KMS-11 (cell line): Measurements from ENCODE around the gene ALDH3B1.

Experiments
- H2AFZ ChIP-seq: fragments of 200-600 bp; sonication (generic); 2 replicates; pipeline ENCODE4 v1.6.1; 2016; ENCODE audit warnings: antibody characterized with exemption, mixed run types, low read depth
- H3K27ac ChIP-seq: fragments of 200-600 bp; sonication (generic); 2 replicates; pipeline ENCODE4 v1.6.1; 2016; ENCODE audit warnings: mild to moderate bottlenecking, mixed run types
- H3K27me3 ChIP-seq: fragments of 200-600 bp; sonication (generic); 2 replicates; pipeline ENCODE4 v1.6.1; 2017; ENCODE audit warnings: mild to moderate bottlenecking, low read depth, mixed run types, moderate library complexity; ENCODE audit not compliant: insufficient read depth
- H3K36me3 ChIP-seq: fragments of 200-600 bp; sonication (generic); 2 replicates; pipeline ENCODE4 v1.6.1; 2017; ENCODE audit warnings: mild to moderate bottlenecking, mixed run types; ENCODE audit not compliant: insufficient read depth
- H3K4me1 ChIP-seq: fragments of 200-600 bp; sonication (generic); 2 replicates; pipeline ENCODE4 v1.6.1; 2016; ENCODE audit warnings: mild to moderate bottlenecking, low read depth, mixed run types; ENCODE audit not compliant: poor library complexity, severe bottlenecking
- H3K4me2 ChIP-seq: fragments of 200-600 bp; sonication (generic); 2 replicates; pipeline ENCODE4 v1.7.0; 2016; ENCODE audit warnings: mild to moderate bottlenecking, mixed run types
- H3K4me3 ChIP-seq: fragments of 200-600 bp; sonication (generic); IDR thresholded peaks from 2 replicates; pipeline ENCODE4 v1.6.1; 2017; ENCODE audit warnings: low read depth, low read length, mixed read lengths; ENCODE audit not compliant: insufficient read depth
- H3K79me2 ChIP-seq: fragments of 200-600 bp; sonication (generic); 2 replicates; pipeline ENCODE4 v1.6.1; 2016; ENCODE audit warnings: low read depth, mixed run types; ENCODE audit not compliant: insufficient read depth
- H3K9ac ChIP-seq: fragments of 200-600 bp; sonication (generic); 2 replicates; pipeline ENCODE4 v1.6.1; 2016; ENCODE audit warnings: mild to moderate bottlenecking, mixed run types
- H4K20me1 ChIP-seq: fragments of 200-600 bp; sonication (generic); 2 replicates; pipeline ENCODE4 v1.6.1; 2016; ENCODE audit warnings: mild to moderate bottlenecking, mixed run types; ENCODE audit not compliant: insufficient read depth
- TF ChIP-seq, protein P1 (sequence below): fragments of 200-600 bp; sonication (generic); conservative IDR thresholded peaks from 2 replicates; pipeline ENCODE4 v1.6.1; 2017; ENCODE audit warnings: low read depth, mild to moderate bottlenecking, antibody characterized with exemption, low read length, moderate library complexity, mixed read lengths

Gene ALDH3B1

DNA sequence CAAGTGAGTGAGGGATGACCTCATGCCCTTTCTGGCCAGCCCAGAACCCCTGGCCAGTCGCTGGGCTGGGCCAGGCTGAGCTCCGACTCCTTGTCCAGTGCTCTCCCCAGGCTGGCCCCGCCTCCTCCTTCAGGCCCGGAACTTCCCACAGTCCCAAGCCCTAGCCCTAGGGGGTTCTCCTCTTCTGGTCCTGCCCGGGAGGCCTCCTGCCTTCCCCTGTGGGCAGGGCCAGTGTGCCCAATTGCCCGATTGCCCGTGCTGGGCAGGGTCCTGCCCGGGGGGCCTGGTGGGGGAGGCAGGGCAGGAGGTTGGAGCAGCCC is 32.9 kb downstream of the ALDH3B1 start:
- no peaks in the 10 kb centered on the region for H3K36me3 ChIP-seq
- no peak overlapping the region for H2AFZ ChIP-seq
- H3K27ac ChIP-seq: no peak overlapping the region
- H3K27me3 ChIP-seq: no peaks in the 10 kb centered on the region
- no peak overlapping the region for H3K9ac ChIP-seq
- H4K20me1 ChIP-seq: no peaks in the 10 kb centered on the region
- TF ChIP-seq, protein P1, sequence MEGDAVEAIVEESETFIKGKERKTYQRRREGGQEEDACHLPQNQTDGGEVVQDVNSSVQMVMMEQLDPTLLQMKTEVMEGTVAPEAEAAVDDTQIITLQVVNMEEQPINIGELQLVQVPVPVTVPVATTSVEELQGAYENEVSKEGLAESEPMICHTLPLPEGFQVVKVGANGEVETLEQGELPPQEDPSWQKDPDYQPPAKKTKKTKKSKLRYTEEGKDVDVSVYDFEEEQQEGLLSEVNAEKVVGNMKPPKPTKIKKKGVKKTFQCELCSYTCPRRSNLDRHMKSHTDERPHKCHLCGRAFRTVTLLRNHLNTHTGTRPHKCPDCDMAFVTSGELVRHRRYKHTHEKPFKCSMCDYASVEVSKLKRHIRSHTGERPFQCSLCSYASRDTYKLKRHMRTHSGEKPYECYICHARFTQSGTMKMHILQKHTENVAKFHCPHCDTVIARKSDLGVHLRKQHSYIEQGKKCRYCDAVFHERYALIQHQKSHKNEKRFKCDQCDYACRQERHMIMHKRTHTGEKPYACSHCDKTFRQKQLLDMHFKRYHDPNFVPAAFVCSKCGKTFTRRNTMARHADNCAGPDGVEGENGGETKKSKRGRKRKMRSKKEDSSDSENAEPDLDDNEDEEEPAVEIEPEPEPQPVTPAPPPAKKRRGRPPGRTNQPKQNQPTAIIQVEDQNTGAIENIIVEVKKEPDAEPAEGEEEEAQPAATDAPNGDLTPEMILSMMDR: no peak
- no peak overlapping the region for H3K4me3 ChIP-seq
- H3K4me1 ChIP-seq: peaks cover 32% of the 10 kb centered on the region
- H3K4me2 ChIP-seq: no peak overlapping the region
- peaks cover 12% of the 10 kb centered on the region; the same call in 1 of the 2 replicates for H3K79me2 ChIP-seq

DNA sequence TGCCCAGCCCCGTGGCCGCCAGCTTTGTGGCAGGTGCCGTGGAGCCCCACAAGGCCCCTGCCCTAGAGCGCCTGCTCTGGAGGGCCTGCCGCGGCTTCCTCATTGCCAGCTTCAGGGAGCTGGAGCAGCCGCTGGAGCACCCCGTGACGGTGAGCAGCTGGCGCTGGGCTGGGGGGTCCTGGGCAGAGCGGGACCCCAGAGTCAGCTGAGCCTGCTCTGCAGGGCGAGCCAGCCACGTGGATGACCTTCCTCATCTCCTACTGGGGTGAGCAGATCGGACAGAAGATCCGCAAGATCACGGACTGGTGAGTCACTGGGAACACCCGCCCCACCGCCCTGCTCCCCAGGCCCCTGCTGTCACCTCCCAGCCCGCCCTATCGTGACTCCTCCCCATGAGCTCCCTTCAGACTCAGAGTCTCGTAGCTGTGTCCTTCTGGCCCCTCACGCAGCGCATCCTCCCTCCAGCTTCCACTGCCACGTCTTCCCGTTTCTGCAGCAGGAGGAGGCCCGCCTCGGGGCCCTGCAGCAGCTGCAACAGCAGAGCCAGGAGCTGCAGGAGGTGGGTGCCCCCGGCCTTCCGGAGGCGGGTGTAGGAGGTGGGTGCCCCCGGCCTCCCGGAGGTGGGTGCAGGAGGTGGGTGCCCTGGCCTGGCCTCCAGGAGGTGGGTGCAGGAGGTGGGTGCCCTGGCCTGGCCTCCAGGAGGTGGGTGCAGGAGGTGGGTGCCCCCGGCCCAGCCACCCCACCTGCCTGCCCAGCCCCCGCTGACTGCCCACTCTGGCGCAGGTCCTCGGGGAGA is 33.4 kb downstream of the ALDH3B1 start:
- Histone ChIP-seq H3K4me3 (no peak overlapping the region), H3K27me3 (no peaks in the 10 kb centered on the region), H4K20me1 (no peaks in the 10 kb centered on the region), H3K9ac (no peak overlapping the region), H2AFZ (no peak overlapping the region), H3K36me3 (no peaks in the 10 kb centered on the region), H3K4me2 (no peak overlapping the region), H3K27ac (no peak overlapping the region), H3K79me2 (peaks cover 12% of the 10 kb centered on the region; the same call in 1 of the 2 replicates), H3K4me1 (peaks cover 27% of the 10 kb centered on the region)
- TF ChIP-seq, protein P1: no peak

DNA sequence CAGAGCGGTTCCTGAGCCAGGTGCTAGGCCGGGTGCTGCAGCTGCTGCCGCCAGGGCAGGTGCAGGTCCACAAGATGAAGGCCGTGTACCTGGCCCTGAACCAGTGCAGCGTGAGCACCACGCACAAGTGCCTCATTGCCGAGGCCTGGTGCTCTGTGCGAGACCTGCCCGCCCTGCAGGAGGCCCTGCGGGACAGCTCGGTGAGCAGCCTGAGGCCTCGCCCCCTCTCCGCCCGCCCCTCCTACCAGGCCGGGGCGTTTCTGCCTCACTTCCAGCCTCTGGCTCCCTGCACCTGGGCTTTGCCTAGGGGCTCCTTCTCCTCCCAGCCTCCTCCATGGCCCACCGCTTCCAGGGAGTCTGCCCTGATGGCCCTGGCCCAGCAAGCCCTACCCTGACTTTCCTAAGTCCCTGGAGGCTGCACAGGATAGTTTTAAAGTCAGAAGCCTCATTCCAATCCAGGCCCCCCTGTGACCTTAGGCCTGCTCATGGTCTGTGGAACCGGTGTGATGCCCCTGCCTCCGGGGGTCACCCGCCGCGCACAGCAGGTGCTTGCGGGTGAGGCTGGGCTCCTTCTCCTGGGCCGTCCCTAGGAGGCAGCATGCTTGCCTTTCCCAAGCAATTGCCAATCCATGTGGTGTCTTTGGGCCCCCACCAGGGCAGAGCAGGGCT is 34.2 kb downstream of the ALDH3B1 start:
- no peaks in the 10 kb centered on the region for H3K27me3 ChIP-seq
- H3K4me2 ChIP-seq: no peak overlapping the region
- no peak overlapping the region for H3K27ac ChIP-seq
- H3K79me2 ChIP-seq: peaks cover 10% of the 10 kb centered on the region; the same call in 1 of the 2 replicates
- H3K9ac ChIP-seq: no peak overlapping the region
- no peak overlapping the region for H3K4me3 ChIP-seq
- H3K36me3 ChIP-seq: no peaks in the 10 kb centered on the region
- H4K20me1 ChIP-seq: no peaks in the 10 kb centered on the region
- peaks cover 23% of the 10 kb centered on the region for H3K4me1 ChIP-seq
- no peak overlapping the region for H2AFZ ChIP-seq
- TF ChIP-seq, protein P1: no peak

DNA sequence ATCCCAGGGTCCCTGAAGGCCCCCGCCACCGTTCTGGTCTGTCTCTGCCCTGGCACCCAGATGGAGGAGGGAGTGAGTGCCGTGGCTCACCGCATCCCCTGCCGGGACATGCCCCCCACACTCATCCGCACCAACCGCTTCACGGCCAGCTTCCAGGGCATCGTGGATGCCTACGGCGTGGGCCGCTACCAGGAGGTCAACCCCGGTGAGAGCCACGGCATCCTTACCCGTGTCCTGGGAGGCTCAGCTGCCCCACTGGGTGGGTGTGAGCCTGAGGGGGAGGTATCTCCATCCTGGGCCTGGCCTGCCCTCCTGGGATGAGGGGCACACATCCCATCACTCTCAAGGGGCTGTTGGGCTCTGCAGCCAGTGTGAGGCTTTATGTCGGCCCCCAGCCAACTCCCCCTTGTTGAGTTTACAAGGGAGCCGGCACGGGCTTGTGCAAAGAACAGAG is 34.8 kb downstream of the ALDH3B1 start:
- Histone ChIP-seq H3K27ac (no peak overlapping the region), H2AFZ (no peak overlapping the region), H3K4me2 (no peak overlapping the region), H3K27me3 (no peaks in the 10 kb centered on the region), H4K20me1 (no peaks in the 10 kb centered on the region), H3K4me1 (peaks cover 18% of the 10 kb centered on the region), H3K79me2 (peaks cover 3% of the 10 kb centered on the region; the same call in 1 of the 2 replicates), H3K4me3 (no peak overlapping the region), H3K9ac (no peak overlapping the region), H3K36me3 (no peaks in the 10 kb centered on the region)
- TF ChIP-seq, protein P1: no peak
